Tibial nerve (tissue), 4 donors: ENCODE results near the gene C5. TPM values are rescaled to one million over a fixed set of nuclear protein-coding genes. Genes with fewer than 3 reads are reported as not detected.

Experiments
- DNase-seq, 2 donors: peaks; one replicate each; pipeline ENCODE4 v3.0.0-alpha.2; 2019; ENCODE audit warnings: low spot score in 2 of 2
- H3K27ac ChIP-seq, 4 donors: fragments of 200-600 bp; sonication (generic) in 3 of 4; one replicate each; pipeline ENCODE4 v1.5.1; 2017 to 2019; ENCODE audit warnings: mild to moderate bottlenecking in 1 of 4
- H3K27me3 ChIP-seq, 2 donors: fragments of 200-600 bp; sonication (generic) in 1 of 2; one replicate each; pipeline versions ENCODE4 v1.5.1 to v1.6.0; 2017 to 2019
- H3K36me3 ChIP-seq, 3 donors: fragments of 200-600 bp; sonication (generic); one replicate each; pipeline ENCODE4 v1.5.1; 2018 to 2019
- H3K4me1 ChIP-seq, 4 donors: fragments of 200-600 bp; sonication (generic) in 3 of 4; one replicate each; pipeline ENCODE4 v1.5.1; 2017 to 2019
- H3K4me3 ChIP-seq, 4 donors: fragments of 200-600 bp; sonication (generic) in 3 of 4; one replicate each; pipeline ENCODE4 v1.5.1; 2017 to 2019; ENCODE audit warnings: mild to moderate bottlenecking in 1 of 4, moderate library complexity in 1 of 4
- H3K9me3 ChIP-seq, 4 donors: fragments of 200-600 bp; sonication (generic) in 3 of 4; one replicate each; pipeline ENCODE4 v1.5.1; 2017 to 2019
- CTCF ChIP-seq, 5 experiments: fragments of 200-600 bp in 3 of 5; fragments of 450-650 bp in 2 of 5; sonication (generic) in 3 of 5; IDR thresholded peaks; one replicate each; pipeline ENCODE4 v1.5.1; 2016 to 2019; ENCODE audit warnings: antibody characterized with exemption in 5 of 5, mild to moderate bottlenecking in 3 of 5, moderate library complexity in 2 of 5
- EP300 ChIP-seq, 2 donors: sonication (generic); formaldehyde crosslinking; IDR thresholded peaks; one replicate each; pipeline ENCODE4 v1.6.1; 2017; ENCODE audit warnings: antibody characterized with exemption in 2 of 2, mild to moderate bottlenecking in 1 of 2
- POLR2A ChIP-seq, 2 donors: fragments of 450-650 bp; IDR thresholded peaks; one replicate each; pipeline ENCODE4 v1.6.1; 2017; ENCODE audit warnings: antibody characterized with exemption in 2 of 2, mild to moderate bottlenecking in 2 of 2, moderate library complexity in 2 of 2
- WGBS, 2 donors: methylation state at CpG; one replicate each; pipeline ENCODE4 v1.1.5; 2018; 5-methylcytosine and 5-hydroxymethylcytosine counted together
- total RNA-seq, 4 donors: library from RNA; depleted of rRNA; stranded (reverse); fragments of >200 nt; gene quantifications; one replicate each; pipeline ENCODE4 v1.1.0, GENCODE V29; 2016

C5 gene
- total RNA-seq, 4 donors from 2014 or later = 18.9 to 33.0 (median 23.2) TPM

GRCh38 chr9:121085661-121086060, 35.6 kb upstream of the C5 start:
- DNase-seq = no peak
- Histone ChIP-seq H3K4me1 (no peaks in the 10 kb centered on the region), H3K9me3 (no peaks in the 10 kb centered on the region), H3K36me3 (peaks cover 0 to 40% (median 0%) of the 10 kb centered on the region in 3 donors), H3K27me3 (no peaks in the 10 kb centered on the region), H3K27ac (no peak overlapping the region), H3K4me3 (no peak overlapping the region)
- WGBS, 2 donors = 91 to 96% methylated on average over 1 of the region's 1 CpG
- TF ChIP-seq CTCF (IDR thresholded peaks at IDR 0.05) (no peak), EP300 (IDR thresholded peaks at IDR 0.05) (no peak), POLR2A (IDR thresholded peaks at IDR 0.05) (no peak)

DNA sequence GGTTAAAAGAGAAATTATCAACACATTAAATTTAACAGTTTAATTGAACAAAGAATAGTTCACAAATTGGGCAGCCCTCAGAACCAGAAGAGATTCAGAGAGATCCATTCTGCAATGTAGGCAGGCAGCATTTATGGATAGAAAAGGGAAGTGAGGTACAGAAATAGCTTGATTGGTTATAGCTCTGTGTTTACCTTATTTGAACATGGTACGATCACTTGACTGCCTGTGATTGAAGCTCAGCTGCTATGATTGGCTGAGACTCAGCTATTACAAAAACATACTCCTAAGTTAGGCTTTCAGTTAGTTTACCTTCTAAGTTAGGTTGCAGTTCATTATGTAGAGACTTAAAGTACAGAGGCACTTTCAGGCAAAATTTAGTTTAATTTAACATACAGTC, 32.0 kb upstream of the C5 start:
- H3K27me3 ChIP-seq = no peaks in the 10 kb centered on the region
- no peak for DNase-seq
- H3K4me1 ChIP-seq = no peaks in the 10 kb centered on the region
- H3K9me3 ChIP-seq = no peaks in the 10 kb centered on the region
- TF ChIP-seq EP300 (IDR thresholded peaks at IDR 0.05) (no peak), POLR2A (IDR thresholded peaks at IDR 0.05) (no peak), CTCF (IDR thresholded peaks at IDR 0.05) (no peak)
- H3K27ac ChIP-seq = no peak overlapping the region
- WGBS, 2 donors = 70 to 71% methylated on average over 1 of the region's 1 CpG
- peaks cover 0 to 45% (median 0%) of the 10 kb centered on the region in 3 donors for H3K36me3 ChIP-seq
- H3K4me3 ChIP-seq = no peak overlapping the region

- no peak for TF ChIP-seq CTCF (IDR thresholded peaks at IDR 0.05)
- no peak for TF ChIP-seq POLR2A (IDR thresholded peaks at IDR 0.05)
- TF ChIP-seq EP300 (IDR thresholded peaks at IDR 0.05) = no peak
- 6% methylated on average over 19 of the region's 19 CpGs for WGBS, 2 donors
These were observed 25.4 kb upstream of the C5 start for GRCh38 chr9:121075251-121076036.

GRCh38 chr9:121074370-121075250, 24.5 kb upstream of the C5 start, which contains the start of gene CNTRL:
Gene CNTRL (plus strand): TSS chr9:121074955. CDS start chr9:121088327, 13,372 bp downstream.
- Histone ChIP-seq H3K4me3 (peak within 1 kb of the TSS; percentile 58 to 83 (median 68)), H3K9me3 (no peaks in the 10 kb centered on the region), H3K27ac (peak within 1 kb of the TSS; percentile 85 to 92 (median 90)), H3K36me3 (no peaks in the 10 kb centered on the region), H3K27me3 (no peaks in the 10 kb centered on the region), H3K4me1 (peaks cover 0 to 45% (median 23%) of the 10 kb centered on the region in 4 donors)
- TF ChIP-seq EP300 (IDR thresholded peaks at IDR 0.05) (peak; percentile 43 to 97), POLR2A (IDR thresholded peaks at IDR 0.05) (peak; percentile 40 to 89), CTCF (IDR thresholded peaks at IDR 0.05) (peak in 2 of 5 experiments; percentile 40 to 50)
- WGBS, 2 donors = 0 to 1% methylated on average over 25 to 48 of the region's 85 CpGs
- DNase-seq = peak; percentile 90 to 91

More at GRCh38 chr9:121075251-121076036, 25.4 kb upstream of the C5 start:
- peaks cover 0 to 45% (median 23%) of the 10 kb centered on the region in 4 donors for H3K4me1 ChIP-seq
- no peaks in the 10 kb centered on the region for H3K9me3 ChIP-seq
- DNase-seq = no peak
- H3K4me3 ChIP-seq = peak overlapping the region; percentile 58 to 83 (median 68)
- H3K27ac ChIP-seq = peak overlapping the region; percentile 85 to 92 (median 90)
- no peaks in the 10 kb centered on the region for H3K27me3 ChIP-seq
- H3K36me3 ChIP-seq = peaks cover 0 to 7% (median 0%) of the 10 kb centered on the region in 3 donors
